T follicular helper cell (primary cell): Measurements from ENCODE around the gene DNAL4.
"Not testable (repeated sequence)": the region's sequence is repeated elsewhere in the genome, so short reads cannot be mapped to it uniquely, and the experiment has no call there.

Experiments used
- DNase-seq: peaks from one replicate; pipeline ENCODE4 v3.0.0-alpha.2; 2020; ENCODE audit warnings: low read depth

DNAL4 gene

DNA sequence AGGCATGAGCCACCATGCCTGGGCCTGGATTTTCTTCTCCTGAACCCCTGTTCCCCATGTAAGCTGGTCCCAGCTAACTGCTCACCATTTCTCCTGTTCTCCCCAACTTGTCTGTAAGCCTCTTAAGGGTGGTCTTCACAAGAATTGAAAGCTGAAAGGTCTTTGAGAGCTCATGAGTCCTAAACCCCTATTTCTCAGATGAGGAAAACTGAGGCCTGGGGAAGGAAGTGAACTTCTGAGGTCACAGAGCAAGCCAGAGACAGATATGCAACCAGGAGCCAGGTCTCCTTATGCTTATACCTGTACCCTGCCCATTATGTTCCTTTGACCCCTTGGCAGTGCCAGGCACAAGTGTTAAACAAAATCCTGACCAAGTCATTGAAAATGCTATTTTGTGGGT, 33.6 kb upstream of the DNAL4 start:
- DNase-seq, result no peak

GRCh38 chr22:38826801-38827200, 32.9 kb upstream of the DNAL4 start:
- DNase-seq, result no peak

GRCh38 chr22:38826386-38826785, 32.4 kb upstream of the DNAL4 start:
- DNase-seq, result no peak

DNA sequence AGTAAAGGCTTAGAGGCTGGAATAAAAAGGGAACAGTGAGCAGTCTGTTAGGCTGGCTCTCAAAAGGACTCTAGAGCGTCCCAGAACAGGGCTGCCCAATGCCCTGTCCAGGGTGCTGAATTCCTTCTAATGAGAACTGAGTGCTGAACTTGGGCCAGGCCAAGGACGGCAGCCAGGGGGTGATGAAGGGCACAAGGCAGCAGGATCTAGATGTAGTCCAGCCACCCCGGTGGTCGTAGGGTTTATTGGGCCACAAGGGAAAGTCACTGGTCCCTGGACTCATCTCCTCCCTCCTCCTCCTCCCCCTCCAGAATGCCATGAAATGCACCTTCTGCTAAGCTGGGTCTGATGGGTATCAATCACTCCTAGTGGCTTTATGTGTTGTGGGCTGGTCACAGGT, 30.6 kb upstream of the DNAL4 start:
- no peak for DNase-seq

DNA sequence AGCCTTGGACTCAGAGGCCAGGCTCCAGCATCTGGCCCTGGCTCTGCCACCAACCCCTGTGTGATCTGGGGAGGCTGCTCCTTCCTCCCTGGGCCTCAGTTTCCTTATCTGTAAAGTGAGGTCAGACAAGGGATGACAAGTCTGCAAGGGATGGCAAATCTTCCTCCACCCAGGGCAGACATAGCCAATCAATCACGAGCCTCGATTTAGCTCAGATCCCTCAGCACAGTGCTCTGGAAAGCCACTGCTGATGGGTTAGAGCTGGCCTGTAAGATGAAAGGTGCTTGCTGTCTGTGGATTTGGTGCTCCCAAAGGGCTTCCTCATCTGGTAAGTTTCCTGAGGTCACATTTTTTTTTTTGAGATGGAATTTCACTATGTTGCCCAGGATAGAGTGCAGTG, 29.7 kb upstream of the DNAL4 start:
- no peak for DNase-seq

DNA sequence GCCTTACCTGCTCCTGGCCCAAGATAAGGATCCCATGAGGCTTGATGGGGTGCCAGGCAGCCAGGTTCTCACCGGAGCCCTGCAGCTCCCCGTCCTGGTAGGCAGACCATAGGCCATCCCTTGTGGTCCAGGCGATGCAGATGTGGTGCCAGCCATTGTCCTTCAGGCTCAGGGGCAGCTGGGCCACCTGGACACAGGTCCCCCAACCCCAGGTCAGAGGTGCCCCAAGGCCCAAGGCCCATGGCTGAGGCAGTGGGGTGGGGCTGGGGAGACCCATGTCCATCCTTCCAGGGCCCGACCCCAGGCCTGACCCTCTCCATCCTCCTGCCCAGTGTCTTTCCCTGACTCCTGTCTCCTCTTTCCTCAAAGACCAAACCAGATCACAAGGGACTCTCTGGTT, 29.1 kb upstream of the DNAL4 start:
- no peak for DNase-seq

- no peak for DNase-seq
Measured at GRCh38 chr22:38820020-38820419, 26.1 kb upstream of the DNAL4 start.

- no peak for DNase-seq
Measured at GRCh38 chr22:38819387-38819940, 25.5 kb upstream of the DNAL4 start.

DNA sequence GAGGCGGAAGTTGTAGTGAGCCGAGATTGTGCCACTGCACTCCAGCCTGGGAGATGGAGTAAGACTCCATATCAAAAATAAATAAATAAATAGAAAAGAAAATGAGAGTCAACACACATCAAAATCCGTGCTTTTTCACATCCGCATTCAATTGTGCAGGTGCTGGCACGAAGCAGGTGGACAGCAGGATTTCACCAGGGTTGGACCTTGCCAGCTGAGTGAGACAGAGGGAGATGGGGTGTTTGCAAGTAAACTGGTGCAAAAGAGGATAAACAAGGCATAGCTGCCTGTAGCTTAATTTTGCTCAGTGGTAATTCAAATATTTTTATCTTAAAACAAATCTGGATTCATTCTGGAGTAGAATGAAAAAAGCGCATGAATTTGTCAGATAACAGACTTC, 23.3 kb upstream of the DNAL4 start:
- DNase-seq, result no peak

DNA sequence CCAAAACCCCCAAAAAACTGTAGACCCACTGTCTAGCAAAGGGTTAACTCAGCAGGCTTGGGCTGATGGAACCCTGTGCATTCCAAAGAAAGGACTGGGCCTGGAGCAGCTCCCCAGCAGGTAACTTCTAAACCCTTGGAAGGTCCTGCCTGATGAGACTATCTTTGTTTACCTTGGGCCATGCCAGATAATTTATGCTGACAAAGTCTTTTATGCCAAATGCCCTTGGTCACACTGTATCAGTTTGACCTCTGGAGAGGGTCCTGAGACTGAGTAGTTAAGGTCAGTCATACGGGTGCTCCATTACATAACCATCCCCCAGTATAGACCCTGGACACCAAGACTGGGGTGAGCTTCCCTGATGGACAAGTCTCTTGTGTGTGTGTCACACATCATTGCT, 21.9 kb upstream of the DNAL4 start:
- DNase-seq, result no peak

DNA sequence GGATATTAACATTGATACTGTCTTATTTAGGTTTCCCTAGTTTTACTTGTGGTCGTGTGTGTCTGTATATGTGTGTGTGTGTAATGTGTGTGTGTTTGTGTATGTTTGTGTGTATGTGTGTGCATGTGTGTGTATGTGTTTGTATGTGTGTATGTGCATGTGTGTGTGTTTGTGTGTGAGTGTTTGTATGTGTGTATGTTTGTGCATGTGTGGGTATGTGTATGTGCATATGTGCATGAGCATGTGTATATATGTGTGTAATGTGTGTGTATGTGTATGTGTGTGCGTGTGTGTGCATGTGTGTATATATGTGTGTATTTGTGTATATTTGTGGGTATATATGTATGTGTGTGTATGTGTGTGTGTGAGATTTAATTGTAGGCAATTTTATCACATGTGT, 17.3 kb upstream of the DNAL4 start:
- no peak for DNase-seq

DNA sequence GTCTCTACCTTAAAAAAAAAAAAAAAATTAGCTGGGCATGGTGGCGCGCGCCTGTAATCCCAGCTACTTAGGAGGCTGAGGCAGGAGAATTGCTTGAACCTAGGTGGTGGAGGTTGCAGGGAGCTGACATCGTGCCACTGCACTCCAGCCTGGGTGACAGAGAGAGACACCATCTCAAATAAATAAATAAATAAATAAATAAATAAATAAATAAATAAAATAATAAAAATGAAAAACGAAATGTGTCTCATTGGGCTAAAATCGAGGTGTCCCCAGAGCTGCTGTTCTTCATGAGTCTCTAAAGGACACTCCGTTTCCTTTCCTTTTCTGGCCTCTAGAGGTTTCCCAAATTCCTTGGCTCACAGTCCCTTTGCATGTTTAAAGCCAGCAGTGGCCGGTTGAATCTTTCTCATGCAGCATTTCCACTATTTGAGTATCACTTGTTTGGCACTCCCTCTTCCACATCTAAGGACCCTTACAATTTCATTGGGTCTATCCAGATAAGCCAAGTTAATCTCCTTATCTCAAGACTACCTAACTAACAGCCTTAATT, 11.2 kb upstream of the DNAL4 start:
- not testable (repeated sequence) for DNase-seq

GRCh38 chr22:38802671-38803121, 8.8 kb upstream of the DNAL4 start:
- DNase-seq, result no peak

- no peak for DNase-seq
Measured at GRCh38 chr22:38799265-38800002, 5.5 kb upstream of the DNAL4 start.

- DNase-seq, result no peak
Measured at GRCh38 chr22:38798496-38798895, 4.6 kb upstream of the DNAL4 start.

DNA sequence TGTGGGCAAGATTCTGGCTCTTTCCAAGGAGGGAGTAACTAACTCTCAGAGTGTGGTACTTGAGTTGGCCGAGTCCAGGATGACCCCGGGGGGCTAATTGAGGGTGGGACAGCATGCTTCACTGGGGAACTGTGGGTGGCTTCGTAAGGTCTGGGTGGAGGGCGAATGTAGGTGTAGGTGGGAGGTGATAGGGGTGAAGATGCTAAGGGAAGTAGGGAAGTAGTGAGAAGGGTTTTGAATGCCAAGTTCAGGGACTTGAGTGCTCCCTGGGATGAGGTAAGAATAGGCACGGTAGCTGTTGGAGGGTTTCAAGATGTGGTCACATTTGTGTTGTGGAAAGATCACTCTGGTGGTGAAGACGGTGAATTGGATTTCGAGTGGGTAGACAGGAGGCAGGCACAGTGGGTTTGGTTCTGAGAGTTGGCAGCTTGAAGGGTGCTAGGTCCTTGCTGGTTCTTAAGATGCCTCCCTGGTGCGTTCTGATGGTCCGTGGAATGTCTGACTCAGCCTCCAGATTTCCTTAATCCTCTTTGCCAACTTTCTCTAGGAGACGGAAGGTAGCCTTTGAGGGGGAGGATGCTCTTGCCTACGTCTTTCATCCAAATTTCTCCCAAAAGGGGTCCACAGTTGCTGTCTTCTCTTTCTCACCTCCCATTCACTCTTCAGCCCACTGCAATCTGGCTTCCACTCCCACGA, 2.5 kb upstream of the DNAL4 start:
- no peak for DNase-seq

DNA sequence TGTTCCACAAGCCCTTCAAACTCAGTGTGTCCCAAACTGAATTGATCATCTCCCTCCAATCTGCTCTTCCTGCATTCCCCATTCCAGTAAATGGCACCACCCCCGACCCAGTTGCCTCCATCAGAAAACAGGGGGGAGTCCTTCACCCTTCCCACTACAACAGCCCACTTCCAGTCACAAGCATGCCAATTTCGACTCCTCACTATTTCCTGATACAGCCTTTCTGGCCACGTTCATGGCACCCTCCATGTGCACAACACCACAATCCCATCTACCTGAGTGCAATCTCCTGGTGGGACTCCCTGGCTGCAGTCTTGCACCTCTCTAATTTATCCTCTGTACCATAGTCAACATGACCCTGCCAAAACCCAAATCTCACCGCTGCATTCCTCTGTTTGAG, 1.6 kb upstream of the DNAL4 start:
- DNase-seq, result no peak

DNA sequence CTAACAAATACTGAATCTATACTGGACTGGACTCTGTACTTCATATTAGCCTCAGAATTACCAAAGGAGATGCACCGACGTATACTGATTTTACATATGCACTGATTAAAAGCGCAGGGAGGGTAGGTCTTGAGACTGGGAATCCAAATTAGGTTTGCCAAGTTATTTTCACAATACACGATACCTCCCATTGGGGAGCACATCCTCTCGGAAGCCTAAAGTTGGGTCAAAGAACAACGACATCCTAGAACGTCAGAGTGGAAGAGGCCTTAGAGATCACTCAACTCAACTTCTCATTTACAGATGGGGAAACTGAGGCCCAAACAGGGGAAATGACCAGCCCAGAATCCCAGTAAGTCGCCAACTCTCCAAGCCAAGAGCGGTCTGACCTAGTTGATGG, 626 bp downstream of the DNAL4 start:
- DNase-seq, result no peak

DNA sequence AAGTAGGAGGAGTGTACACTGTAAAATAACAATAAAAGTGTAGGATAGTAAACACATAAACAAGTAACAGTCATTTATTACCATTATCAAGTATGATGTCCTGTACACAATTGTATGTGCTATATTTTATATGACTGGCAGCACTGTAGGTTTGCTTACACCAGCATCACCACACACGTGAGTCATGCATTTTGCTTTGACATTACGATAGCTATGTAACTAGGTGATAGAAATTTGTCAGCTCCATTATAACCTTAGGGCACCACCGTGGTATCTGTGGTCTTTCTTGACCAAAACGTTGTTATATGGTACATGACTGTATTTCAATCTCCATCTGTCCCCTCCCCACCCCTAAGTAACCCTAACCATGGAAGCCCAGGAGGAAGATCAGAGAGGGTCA, 1.1 kb downstream of the DNAL4 start:
- DNase-seq, result no peak

DNA sequence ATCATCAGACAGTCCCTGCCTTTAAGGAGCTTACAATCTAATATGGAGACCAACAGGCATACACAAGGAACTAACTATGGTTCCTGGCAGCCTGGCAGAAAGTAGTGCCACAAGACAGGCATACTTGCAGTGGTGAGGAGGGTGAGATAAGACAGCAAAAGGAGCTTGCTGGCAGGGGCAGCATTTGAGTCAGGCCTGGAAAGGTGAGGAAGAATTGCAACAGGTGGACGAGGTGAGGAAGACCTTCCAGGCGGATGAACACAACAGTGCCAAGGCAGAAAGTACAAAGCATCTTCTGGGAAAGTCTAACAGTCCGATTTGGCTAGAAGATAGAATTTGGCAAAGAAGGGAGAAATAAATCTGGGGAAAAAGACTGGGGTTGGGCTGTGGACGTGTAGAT, 4.3 kb downstream of the DNAL4 start:
- DNase-seq, result no peak

DNA sequence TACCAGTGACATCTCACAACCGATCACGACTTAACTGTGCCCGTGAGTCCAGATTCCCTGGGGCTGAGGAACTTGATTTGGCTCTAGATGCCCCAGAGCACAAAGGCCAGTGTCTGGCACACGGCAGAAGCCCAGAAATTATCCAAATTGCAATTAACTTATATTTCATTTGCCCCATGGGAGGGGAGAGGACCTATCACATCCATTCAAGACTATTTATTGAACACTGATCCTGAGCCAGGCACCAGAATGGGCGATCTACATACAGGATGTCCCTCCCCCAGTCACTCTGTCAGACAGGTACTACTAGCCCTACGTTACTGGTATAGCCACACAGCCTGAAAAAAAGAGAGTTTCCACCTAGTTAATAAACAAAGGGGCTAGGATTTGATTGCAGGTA, 5.1 kb downstream of the DNAL4 start:
- DNase-seq, result no peak

- DNase-seq, result no peak
Measured at GRCh38 chr22:38788021-38788816, 5.7 kb downstream of the DNAL4 start.
